Measurements from ENCODE around the gene TNS3.
"Not testable (repeated sequence)": the region's sequence is repeated elsewhere in the genome, so short reads cannot be mapped to it uniquely, and the experiment has no call there.

Gene TNS3

GRCh38 chr7:47610506-47611044 lies 28.7 kb upstream of the TNS3 start:
- peak; percentile 93 for DNase-seq (ENCODE audit: low read depth)
- no peak overlapping the region for H3K4me3 ChIP-seq (ENCODE audit: low read depth, low read length)
- TF ChIP-seq, protein P1, sequence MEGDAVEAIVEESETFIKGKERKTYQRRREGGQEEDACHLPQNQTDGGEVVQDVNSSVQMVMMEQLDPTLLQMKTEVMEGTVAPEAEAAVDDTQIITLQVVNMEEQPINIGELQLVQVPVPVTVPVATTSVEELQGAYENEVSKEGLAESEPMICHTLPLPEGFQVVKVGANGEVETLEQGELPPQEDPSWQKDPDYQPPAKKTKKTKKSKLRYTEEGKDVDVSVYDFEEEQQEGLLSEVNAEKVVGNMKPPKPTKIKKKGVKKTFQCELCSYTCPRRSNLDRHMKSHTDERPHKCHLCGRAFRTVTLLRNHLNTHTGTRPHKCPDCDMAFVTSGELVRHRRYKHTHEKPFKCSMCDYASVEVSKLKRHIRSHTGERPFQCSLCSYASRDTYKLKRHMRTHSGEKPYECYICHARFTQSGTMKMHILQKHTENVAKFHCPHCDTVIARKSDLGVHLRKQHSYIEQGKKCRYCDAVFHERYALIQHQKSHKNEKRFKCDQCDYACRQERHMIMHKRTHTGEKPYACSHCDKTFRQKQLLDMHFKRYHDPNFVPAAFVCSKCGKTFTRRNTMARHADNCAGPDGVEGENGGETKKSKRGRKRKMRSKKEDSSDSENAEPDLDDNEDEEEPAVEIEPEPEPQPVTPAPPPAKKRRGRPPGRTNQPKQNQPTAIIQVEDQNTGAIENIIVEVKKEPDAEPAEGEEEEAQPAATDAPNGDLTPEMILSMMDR (conservative IDR thresholded peaks at IDR 0.05; ENCODE audit: low read depth, low read length): no peak

DNA sequence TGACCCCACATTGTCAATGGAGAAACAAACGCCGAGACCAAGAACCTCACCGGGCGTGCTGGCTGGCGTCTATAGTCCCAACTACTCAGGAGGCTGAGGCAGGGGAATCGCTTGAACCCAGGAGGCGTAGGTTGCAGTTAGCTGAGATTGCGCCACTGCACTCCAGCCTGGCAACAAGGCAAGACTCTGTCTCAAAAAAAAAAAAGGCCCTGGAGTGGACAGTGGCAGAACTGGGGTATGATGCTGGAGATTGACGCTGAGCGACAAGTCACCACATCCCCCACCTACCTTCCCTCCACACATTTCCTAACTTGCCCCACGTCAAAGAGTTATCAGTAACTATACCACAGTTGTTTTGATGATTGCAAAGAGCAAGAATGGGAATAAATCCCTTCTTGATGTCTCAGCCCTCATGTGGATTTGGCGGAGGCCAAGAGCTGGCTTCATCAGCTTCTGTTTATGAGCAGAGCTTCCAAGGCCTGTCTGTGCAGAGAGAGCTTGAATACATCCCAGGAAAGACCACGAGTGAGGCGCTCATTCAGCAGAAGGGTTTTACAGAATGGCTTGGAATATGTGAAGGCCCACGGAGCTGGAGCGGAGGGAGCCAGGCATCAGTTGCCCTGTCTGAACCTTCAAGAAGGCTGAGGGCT lies 28.0 kb upstream of the TNS3 start:
- DNase-seq (ENCODE audit: low read depth): peak; percentile 81
- H3K4me3 ChIP-seq (ENCODE audit: low read depth, low read length): no peak overlapping the region
- TF ChIP-seq, protein P1 (conservative IDR thresholded peaks at IDR 0.05; ENCODE audit: low read depth, low read length): no peak

DNA sequence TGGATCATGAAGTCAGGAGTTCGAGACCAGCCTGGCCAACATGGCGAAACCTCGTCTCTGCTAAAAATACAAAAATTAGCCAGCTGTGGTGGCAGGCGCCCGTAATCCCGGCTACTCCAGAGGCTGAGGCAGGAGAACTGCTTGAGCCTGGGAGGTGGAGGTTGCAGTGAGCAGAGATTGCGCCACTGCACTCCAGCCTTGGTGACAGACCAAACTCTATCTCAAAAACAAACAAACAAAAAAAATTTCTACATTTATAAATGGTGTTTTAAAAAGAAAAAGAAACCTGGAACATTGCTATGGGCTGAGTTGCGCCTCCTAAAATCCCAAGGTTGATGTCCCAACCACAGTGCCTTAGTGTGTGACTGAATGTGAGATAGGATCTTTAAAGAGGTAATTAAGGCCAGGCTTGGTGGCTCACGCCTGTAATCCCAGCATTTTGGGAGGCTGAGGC lies 24.7 kb upstream of the TNS3 start:
- H3K4me3 ChIP-seq (ENCODE audit: low read depth, low read length); DNase-seq (ENCODE audit: low read depth): not testable (repeated sequence)

DNA sequence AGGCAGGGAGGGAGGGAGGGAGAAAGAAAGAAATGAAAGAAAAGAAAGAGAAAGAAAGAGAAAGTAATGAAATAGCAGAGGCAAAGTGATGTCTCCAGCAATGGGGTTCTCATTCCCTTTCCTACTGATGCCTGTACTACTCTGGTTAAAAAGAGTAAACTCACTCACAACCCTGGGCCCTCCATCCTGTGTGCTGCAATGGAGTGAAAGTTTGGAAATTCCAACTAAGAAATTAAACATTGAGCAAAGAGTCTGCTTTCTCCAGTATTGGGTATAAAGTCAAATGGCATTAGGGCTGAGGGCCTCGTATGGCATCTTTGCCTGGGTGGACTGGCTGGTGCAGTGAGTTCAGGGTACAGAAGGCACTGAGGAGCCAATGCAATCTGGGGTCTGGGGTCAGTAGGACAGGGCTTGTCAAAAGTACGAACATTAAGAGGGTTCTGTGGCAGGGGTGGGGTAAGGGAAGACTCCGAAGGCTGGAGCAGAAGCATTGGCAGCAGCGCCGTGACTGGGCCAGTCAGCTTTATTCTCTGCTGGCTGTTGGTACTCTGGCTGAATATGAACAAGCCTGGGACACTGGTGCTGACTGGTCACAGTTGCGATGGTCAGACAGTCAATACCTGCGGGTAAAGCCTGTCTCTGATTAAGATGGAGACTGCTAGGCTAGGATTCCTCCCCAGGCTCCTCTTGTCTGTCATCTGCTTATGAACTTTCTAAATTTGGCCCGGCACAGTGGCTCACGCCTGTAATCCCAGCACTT lies 24.1 kb upstream of the TNS3 start:
- DNase-seq (ENCODE audit: low read depth): no peak
- TF ChIP-seq, protein P1 (conservative IDR thresholded peaks at IDR 0.05; ENCODE audit: low read depth, low read length): no peak

DNA sequence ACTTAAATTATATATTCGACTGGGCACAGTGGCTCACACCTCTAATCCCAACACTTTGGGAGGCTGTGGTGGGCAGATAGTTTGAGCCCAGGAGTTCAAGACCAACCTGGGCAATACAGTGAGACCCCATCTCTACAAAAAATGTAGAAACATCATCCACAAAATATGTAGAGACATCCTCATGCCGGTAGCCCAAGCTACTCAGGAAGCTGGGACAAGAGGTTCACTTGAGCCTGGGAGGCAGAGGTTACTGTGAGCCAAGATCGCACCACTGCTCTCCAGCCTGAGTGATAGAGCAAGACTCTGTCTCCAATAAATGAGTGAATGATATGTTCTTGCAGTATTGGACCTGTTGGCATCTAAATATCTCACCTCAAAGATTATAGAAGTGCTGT lies 22.6 kb upstream of the TNS3 start:
- no peak overlapping the region for H3K4me3 ChIP-seq (ENCODE audit: low read depth, low read length)
- TF ChIP-seq, protein P1 (conservative IDR thresholded peaks at IDR 0.05; ENCODE audit: low read depth, low read length): no peak
- no peak for DNase-seq (ENCODE audit: low read depth)

More for the DNA sequence above, 24.1 kb upstream of the TNS3 start:
- H3K4me3 ChIP-seq (ENCODE audit: low read depth, low read length): no peak overlapping the region

DNA sequence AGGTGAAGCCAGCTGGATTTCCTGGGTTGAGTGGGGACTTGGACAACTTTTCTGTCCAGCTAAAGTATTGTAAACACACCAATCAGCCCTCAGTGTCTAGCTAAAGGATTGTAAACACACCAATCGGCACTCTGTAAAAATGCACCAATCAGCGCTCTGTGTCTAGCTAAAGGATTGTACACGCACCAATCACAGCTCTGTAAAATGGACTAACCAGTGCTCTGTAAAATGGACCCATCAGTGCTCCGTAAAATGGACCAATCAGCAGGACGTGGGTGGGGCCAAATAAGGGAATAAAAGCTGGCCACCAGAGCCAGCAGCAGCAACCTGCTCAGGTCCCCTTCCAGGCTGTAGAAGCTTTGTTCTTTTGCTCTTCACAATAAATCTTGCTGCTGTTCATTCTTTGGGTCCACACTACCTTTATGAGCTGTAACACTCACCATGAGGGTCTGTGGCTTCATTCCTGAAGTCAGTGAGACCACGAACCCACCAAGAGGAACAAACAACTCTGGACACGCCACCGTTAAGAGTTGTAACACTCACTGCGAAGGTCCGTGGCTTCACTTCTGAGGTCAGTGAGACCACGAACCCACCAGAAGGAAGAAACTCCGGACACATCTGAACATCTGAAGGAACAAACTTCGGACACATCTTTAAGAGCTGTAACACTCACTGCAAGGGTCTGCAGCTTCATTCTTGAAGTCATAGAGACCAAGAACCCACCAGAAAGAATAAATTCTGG lies 21.8 kb upstream of the TNS3 start:
- not testable (repeated sequence) for H3K4me3 ChIP-seq (ENCODE audit: low read depth, low read length); DNase-seq (ENCODE audit: low read depth)

DNA sequence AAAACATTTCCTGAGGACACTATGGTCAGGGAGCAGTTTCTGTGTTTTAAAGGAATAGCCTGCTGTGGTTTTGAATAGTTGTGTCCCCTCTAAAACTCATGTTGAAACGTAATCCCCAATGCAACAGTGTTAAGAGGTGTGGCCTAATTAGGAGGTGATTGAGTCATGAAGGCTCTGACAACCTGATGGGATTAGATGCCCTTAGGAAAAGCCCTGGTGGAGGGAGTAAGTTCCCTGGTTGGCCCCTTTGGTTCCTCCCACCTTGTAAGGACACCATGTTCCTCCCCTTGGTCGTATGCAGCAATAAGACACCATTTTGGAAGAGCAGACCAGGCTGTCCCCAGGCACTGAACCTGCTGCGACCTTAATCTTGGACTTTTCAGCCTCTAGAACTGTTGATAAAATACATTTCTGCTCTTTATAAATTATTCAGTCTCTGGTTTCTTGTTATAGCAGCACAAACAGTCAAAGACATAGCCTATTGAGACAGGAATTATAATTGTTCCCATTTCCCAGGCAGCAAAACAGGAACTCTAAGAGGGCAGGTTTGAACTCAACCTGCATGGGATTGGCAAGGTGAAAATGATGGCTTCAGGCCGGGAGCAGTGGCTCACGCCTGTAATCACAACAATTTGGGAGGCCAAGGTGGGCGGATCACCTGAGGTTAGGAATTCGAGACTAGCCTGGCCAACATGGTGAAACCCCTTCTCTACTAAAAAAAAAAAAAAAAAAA lies 20.5 kb upstream of the TNS3 start:
- H3K4me3 ChIP-seq (ENCODE audit: low read depth, low read length): no peak overlapping the region
- no peak for DNase-seq (ENCODE audit: low read depth)
- TF ChIP-seq, protein P1 (conservative IDR thresholded peaks at IDR 0.05; ENCODE audit: low read depth, low read length): no peak

All from choroid plexus epithelial cell (primary cell).